GM18508 (cell line): ENCODE data around the gene DSTN.

ENCODE experiments used
- ATAC-seq: cut with Tn5 transposase; IDR thresholded peaks from one replicate; pipeline ENCODE4 v1.9.1; 2021; ENCODE audit warnings: moderate number of reproducible peaks; ENCODE audit not compliant: insufficient read depth, unreplicated experiment

DSTN gene

GRCh38 chr20:17573463-17573862, 3.6 kb downstream of the DSTN start:
- ATAC-seq, result no peak

GRCh38 chr20:17576215-17576614, 6.3 kb downstream of the DSTN start:
- no peak for ATAC-seq

GRCh38 chr20:17579369-17580039, 9.6 kb downstream of the DSTN start:
- no peak for ATAC-seq

- ATAC-seq, result no peak
Measured at GRCh38 chr20:17580895-17581294, 11.0 kb downstream of the DSTN start.

- ATAC-seq, result no peak
Measured at GRCh38 chr20:17583126-17583525, 13.3 kb downstream of the DSTN start.

- no peak for ATAC-seq
Measured at GRCh38 chr20:17584689-17585088, 14.8 kb downstream of the DSTN start.

- ATAC-seq, result no peak
Measured at GRCh38 chr20:17586250-17586649, 16.4 kb downstream of the DSTN start.

GRCh38 chr20:17587148-17587547, 17.3 kb downstream of the DSTN start:
- no peak for ATAC-seq

GRCh38 chr20:17587824-17588223, 17.9 kb downstream of the DSTN start:
- no peak for ATAC-seq

- no peak for ATAC-seq
Measured at GRCh38 chr20:17589161-17589834, 19.4 kb downstream of the DSTN start.

- ATAC-seq, result no peak
Measured at GRCh38 chr20:17590245-17590644, 20.4 kb downstream of the DSTN start.

- ATAC-seq, result no peak
Measured at GRCh38 chr20:17593902-17594301, 24.0 kb downstream of the DSTN start.

GRCh38 chr20:17594443-17594842, 24.6 kb downstream of the DSTN start:
- no peak for ATAC-seq

- ATAC-seq, result no peak
Measured at GRCh38 chr20:17595856-17596255, 26.0 kb downstream of the DSTN start.

- ATAC-seq, result no peak
Measured at GRCh38 chr20:17598013-17598550, 28.2 kb downstream of the DSTN start.

GRCh38 chr20:17601957-17602356, 32.1 kb downstream of the DSTN start:
- ATAC-seq, result no peak

- no peak for ATAC-seq
Measured at GRCh38 chr20:17602493-17602892, 32.6 kb downstream of the DSTN start.

- ATAC-seq, result no peak
Measured at GRCh38 chr20:17605131-17605660, 35.3 kb downstream of the DSTN start.

GRCh38 chr20:17606001-17606400, 36.1 kb downstream of the DSTN start:
- ATAC-seq, result no peak

GRCh38 chr20:17608701-17609497, 39.0 kb downstream of the DSTN start:
- ATAC-seq, result no peak
